SH-SY5Y (cell line): ENCODE results near the gene RCAN2.

Experiments
- GATA2 ChIP-seq: IDR thresholded peaks from 2 replicates; pipeline ENCODE4 v1.6.1; 2011; ENCODE audit warnings: mild to moderate bottlenecking, low read depth, low read length
- GATA3 ChIP-seq: IDR thresholded peaks from 2 replicates; pipeline ENCODE4 v1.6.1; 2011; ENCODE audit warnings: low read depth, mild to moderate bottlenecking, low read length, moderate library complexity

GRCh38 chr6:46186583-46186982 lies 304.7 kb downstream of the RCAN2 start:
- no peak for TF ChIP-seq GATA2
- no peak for TF ChIP-seq GATA3
